ENCODE data around the gene CAPN5.

Gene CAPN5

GRCh38 chr11:77130763-77131513 lies 64.2 kb downstream of the CAPN5 start:
- no peak for DNase-seq (ENCODE audit: low read depth in 2 of 2)

GRCh38 chr11:77131560-77131959 lies 64.8 kb downstream of the CAPN5 start:
- DNase-seq (ENCODE audit: low read depth in 2 of 2): no peak

GRCh38 chr11:77135069-77135468 lies 68.3 kb downstream of the CAPN5 start:
- DNase-seq (ENCODE audit: low read depth in 2 of 2): no peak

- no peak for DNase-seq (ENCODE audit: low read depth in 2 of 2)
Observed at GRCh38 chr11:77136074-77136473, 69.3 kb downstream of the CAPN5 start.

- no peak for DNase-seq (ENCODE audit: low read depth in 2 of 2)
Observed at GRCh38 chr11:77136784-77137420, 70.1 kb downstream of the CAPN5 start.

- DNase-seq (ENCODE audit: low read depth in 2 of 2): no peak
Observed at GRCh38 chr11:77137421-77137820, 70.7 kb downstream of the CAPN5 start.

- no peak for DNase-seq (ENCODE audit: low read depth in 2 of 2)
Observed at GRCh38 chr11:77138106-77138649, 71.4 kb downstream of the CAPN5 start.

GRCh38 chr11:77139201-77139600 lies 72.4 kb downstream of the CAPN5 start:
- DNase-seq (ENCODE audit: low read depth in 2 of 2): no peak

- DNase-seq (ENCODE audit: low read depth in 2 of 2): no peak
Observed at GRCh38 chr11:77140231-77140851, 73.6 kb downstream of the CAPN5 start.

- DNase-seq (ENCODE audit: low read depth in 2 of 2): no peak
Observed at GRCh38 chr11:77141034-77141433, 74.3 kb downstream of the CAPN5 start.

- DNase-seq (ENCODE audit: low read depth in 2 of 2): no peak
Observed at GRCh38 chr11:77141475-77141874, 74.7 kb downstream of the CAPN5 start.

GRCh38 chr11:77142091-77142975 lies 75.6 kb downstream of the CAPN5 start:
- no peak for DNase-seq (ENCODE audit: low read depth in 2 of 2)

GRCh38 chr11:77143405-77144020 lies 76.7 kb downstream of the CAPN5 start:
- DNase-seq (ENCODE audit: low read depth in 2 of 2): no peak

GRCh38 chr11:77144196-77144856 lies 77.6 kb downstream of the CAPN5 start:
- DNase-seq (ENCODE audit: low read depth in 2 of 2): no peak

- DNase-seq (ENCODE audit: low read depth in 2 of 2): no peak
Observed at GRCh38 chr11:77144857-77145428, 78.2 kb downstream of the CAPN5 start.

- DNase-seq (ENCODE audit: low read depth in 2 of 2): no peak
Observed at GRCh38 chr11:77146261-77147035, 79.7 kb downstream of the CAPN5 start.

GRCh38 chr11:77147036-77147315 lies 80.2 kb downstream of the CAPN5 start:
- no peak for DNase-seq (ENCODE audit: low read depth in 2 of 2)

GRCh38 chr11:77147668-77148321 lies 81.0 kb downstream of the CAPN5 start:
- peak in 1 of 2 donors; percentile 20 for DNase-seq (ENCODE audit: low read depth in 2 of 2)

All from stimulated activated CD8-positive, alpha-beta memory T cell treated with anti-CD3 and anti-CD28 coated beads, Interleukin-7, amount 100 ng/mL, for 1 hour (primary cell).